Type B pancreatic cell (in vitro differentiated cells): ENCODE results near the gene AIG1. TPM values are rescaled to one million over a fixed set of nuclear protein-coding genes. Genes with fewer than 3 reads are reported as not detected.

ENCODE experiments used
- DNase-seq: peaks from one replicate; pipeline ENCODE4 v3.0.0; 2021; ENCODE audit warnings: mixed read lengths; ENCODE audit not compliant: unreplicated experiment; ENCODE audit errors: extremely low spot score
- H3K27ac Mint-ChIP-seq: 2 replicates; pipeline ENCODE4 v1.8.0; 2021; ENCODE audit warnings: mild to moderate bottlenecking, mixed read lengths
- H3K27me3 Mint-ChIP-seq: 2 replicates; pipeline ENCODE4 v1.8.0; 2021; ENCODE audit warnings: mixed read lengths
- H3K36me3 Mint-ChIP-seq: 2 replicates; pipeline ENCODE4 v1.8.0; 2021; ENCODE audit warnings: mixed read lengths
- H3K4me1 Mint-ChIP-seq: one replicate; pipeline ENCODE4 v1.8.0; 2021; ENCODE audit warnings: mixed read lengths; ENCODE audit not compliant: unreplicated experiment
- H3K4me3 Mint-ChIP-seq: 2 replicates; pipeline ENCODE4 v1.8.0; 2021; ENCODE audit warnings: mild to moderate bottlenecking, mixed read lengths
- H3K9me3 Mint-ChIP-seq: 2 replicates; pipeline ENCODE4 v1.8.0; 2021; ENCODE audit warnings: mixed read lengths
- total RNA-seq: library from RNA; stranded (reverse); gene quantifications from 2 replicates; pipeline ENCODE4 v1.2.1, GENCODE V29; 2021; ENCODE audit warnings: low replicate concordance
- TF ChIP-seq, protein P1 (sequence below): fragments of 200-600 bp; sonication (generic); conservative IDR thresholded peaks from 2 replicates; pipeline ENCODE4 v1.5.0; 2021; ENCODE audit warnings: antibody characterized with exemption, mild to moderate bottlenecking

Gene AIG1
- total RNA-seq, 1 donor from 2014 or later: 34.3 TPM

DNA sequence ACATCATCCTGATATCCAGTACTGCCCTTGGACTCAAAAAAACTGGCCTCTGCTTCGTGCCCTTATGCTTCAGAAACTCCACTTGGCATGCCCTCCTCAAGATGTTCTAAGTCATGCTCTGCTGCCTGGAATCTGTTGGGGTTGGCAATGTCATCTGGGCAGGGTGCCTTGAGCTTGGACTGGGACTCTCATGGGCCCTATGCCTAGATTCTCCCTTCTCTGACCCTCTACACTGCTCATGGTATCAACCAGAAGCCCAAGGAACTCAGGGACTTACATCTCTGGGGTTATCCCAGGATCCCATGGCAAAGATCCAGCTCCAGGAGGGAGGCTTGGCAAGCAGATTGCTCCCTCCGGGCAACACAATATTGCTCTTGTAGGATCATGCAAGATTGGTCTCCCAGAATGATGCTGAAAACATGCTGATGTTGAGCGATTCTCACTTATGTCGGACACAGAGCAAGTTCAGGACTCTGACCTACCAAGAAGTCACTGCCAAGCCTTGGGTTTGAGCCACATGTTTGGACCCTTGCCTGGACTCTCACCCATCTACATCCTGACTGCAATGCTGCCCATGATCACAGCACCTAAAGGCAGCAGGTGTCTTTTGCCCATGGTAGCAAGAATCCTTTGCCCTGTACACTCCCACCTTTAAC lies 301.0 kb downstream of the AIG1 start:
- peaks cover 4% of the 10 kb centered on the region for H3K4me1 Mint-ChIP-seq
- no peaks in the 10 kb centered on the region for H3K27me3 Mint-ChIP-seq
- TF ChIP-seq, protein P1, sequence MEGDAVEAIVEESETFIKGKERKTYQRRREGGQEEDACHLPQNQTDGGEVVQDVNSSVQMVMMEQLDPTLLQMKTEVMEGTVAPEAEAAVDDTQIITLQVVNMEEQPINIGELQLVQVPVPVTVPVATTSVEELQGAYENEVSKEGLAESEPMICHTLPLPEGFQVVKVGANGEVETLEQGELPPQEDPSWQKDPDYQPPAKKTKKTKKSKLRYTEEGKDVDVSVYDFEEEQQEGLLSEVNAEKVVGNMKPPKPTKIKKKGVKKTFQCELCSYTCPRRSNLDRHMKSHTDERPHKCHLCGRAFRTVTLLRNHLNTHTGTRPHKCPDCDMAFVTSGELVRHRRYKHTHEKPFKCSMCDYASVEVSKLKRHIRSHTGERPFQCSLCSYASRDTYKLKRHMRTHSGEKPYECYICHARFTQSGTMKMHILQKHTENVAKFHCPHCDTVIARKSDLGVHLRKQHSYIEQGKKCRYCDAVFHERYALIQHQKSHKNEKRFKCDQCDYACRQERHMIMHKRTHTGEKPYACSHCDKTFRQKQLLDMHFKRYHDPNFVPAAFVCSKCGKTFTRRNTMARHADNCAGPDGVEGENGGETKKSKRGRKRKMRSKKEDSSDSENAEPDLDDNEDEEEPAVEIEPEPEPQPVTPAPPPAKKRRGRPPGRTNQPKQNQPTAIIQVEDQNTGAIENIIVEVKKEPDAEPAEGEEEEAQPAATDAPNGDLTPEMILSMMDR: no peak
- DNase-seq: no peak
- no peaks in the 10 kb centered on the region for H3K36me3 Mint-ChIP-seq
- no peak overlapping the region for H3K4me3 Mint-ChIP-seq
- no peak overlapping the region for H3K27ac Mint-ChIP-seq
- H3K9me3 Mint-ChIP-seq: no peaks in the 10 kb centered on the region

DNA sequence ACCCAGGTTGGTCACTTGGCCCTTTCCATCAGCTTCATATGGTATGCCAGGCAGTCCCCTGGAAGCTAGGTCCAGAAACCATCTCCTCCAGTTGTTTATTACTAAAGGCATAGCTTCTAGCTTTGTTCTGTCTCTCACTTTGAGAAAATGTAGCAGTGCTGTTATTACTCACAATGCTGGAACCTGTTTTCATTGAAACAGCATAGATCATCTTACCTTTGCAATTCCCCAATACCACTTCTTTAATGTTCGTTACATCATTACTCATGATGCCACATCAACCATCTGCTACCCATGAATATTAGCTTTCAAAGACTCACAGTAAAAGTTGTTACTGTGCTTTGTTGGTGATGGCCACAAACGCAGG lies 301.5 kb downstream of the AIG1 start:
- Mint-ChIP-seq H3K27ac (no peak overlapping the region), H3K27me3 (no peaks in the 10 kb centered on the region), H3K4me1 (peaks cover 4% of the 10 kb centered on the region), H3K9me3 (no peaks in the 10 kb centered on the region), H3K4me3 (no peak overlapping the region), H3K36me3 (no peaks in the 10 kb centered on the region)
- DNase-seq: no peak
- TF ChIP-seq, protein P1: no peak

DNA sequence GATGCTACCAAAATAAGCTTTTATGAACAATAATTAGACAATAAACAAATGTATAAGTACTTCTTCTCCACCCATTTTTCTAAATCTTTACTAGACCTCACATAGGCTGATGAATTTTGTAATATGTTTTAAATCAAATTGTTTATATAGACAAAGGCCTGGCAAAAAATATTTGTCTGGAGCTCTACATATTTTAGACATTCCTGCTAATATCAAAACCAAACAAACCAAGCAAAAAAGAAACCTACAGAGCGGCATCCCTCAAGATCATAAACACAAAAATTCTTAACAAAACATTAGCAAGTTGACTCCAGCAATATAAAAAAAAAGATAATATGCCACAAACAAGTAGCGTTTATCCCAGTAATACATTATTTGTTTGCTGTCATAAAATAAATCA lies 302.6 kb downstream of the AIG1 start:
- H3K9me3 Mint-ChIP-seq: no peaks in the 10 kb centered on the region
- H3K27me3 Mint-ChIP-seq: no peaks in the 10 kb centered on the region
- no peak overlapping the region for H3K4me3 Mint-ChIP-seq
- H3K4me1 Mint-ChIP-seq: no peaks in the 10 kb centered on the region
- DNase-seq: no peak
- no peak overlapping the region for H3K27ac Mint-ChIP-seq
- TF ChIP-seq, protein P1: no peak
- no peaks in the 10 kb centered on the region for H3K36me3 Mint-ChIP-seq

DNA sequence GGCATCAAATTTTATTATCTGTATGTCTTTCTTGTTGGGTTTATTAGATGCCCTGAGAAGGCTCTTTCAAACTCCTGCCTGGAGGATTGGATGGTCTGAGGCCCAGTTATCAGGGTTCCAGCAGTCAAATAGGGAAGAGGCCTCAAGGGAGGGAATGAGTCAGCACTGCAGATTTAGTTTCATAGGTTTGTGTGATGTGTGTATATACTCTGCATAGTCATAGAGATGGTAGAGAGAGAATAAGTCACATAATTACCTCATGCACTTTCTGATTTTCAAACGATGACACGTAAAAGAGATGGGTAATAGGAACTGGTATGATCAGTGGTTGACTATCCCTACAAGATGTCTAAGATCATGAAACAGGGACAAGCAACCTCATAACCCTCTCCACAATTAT lies 307.7 kb downstream of the AIG1 start:
- no peak for DNase-seq
- no peak overlapping the region for H3K27ac Mint-ChIP-seq
- H3K4me3 Mint-ChIP-seq: no peak overlapping the region
- no peaks in the 10 kb centered on the region for H3K27me3 Mint-ChIP-seq
- TF ChIP-seq, protein P1: no peak
- no peaks in the 10 kb centered on the region for H3K9me3 Mint-ChIP-seq
- no peaks in the 10 kb centered on the region for H3K36me3 Mint-ChIP-seq
- no peaks in the 10 kb centered on the region for H3K4me1 Mint-ChIP-seq

DNA sequence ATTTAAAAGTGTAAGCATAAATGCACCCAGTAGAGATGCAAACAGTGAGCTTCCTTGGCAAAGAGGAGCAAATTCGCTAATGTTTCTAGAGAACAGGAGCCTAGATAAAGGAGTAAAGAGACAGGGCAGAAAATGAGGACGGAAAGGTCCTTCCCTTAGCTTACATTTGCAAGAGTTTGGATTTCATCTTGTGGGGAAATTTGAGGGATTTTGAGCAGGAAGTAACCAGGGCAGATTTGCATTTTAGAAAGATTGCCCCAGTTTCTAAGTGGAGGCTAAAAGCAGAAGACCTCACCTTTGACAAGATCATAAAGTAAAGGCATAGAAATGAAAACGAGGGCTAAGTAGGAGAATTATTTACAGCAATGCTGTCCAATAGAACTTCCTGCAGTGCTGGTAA lies 309.3 kb downstream of the AIG1 start:
- no peak overlapping the region for H3K27ac Mint-ChIP-seq
- DNase-seq: no peak

More for the DNA sequence above, 309.3 kb downstream of the AIG1 start:
- no peak overlapping the region for H3K4me3 Mint-ChIP-seq
- H3K4me1 Mint-ChIP-seq: no peaks in the 10 kb centered on the region
- no peaks in the 10 kb centered on the region for H3K27me3 Mint-ChIP-seq
- H3K36me3 Mint-ChIP-seq: no peaks in the 10 kb centered on the region
- TF ChIP-seq, protein P1: no peak
- no peaks in the 10 kb centered on the region for H3K9me3 Mint-ChIP-seq
